ENCODE measurements around the gene VAPA.
"Not testable (repeated sequence)": the region's sequence is repeated elsewhere in the genome, so short reads cannot be mapped to it uniquely, and the experiment has no call there.

Gene VAPA

GRCh38 chr18:9887992-9888391 is 25.8 kb upstream of the VAPA start:
- FAIRE-seq: no peak

- no peak for FAIRE-seq
Measured at GRCh38 chr18:9890196-9890595, 23.6 kb upstream of the VAPA start.

- no peak for FAIRE-seq
Measured at GRCh38 chr18:9890957-9891356, 22.9 kb upstream of the VAPA start.

DNA sequence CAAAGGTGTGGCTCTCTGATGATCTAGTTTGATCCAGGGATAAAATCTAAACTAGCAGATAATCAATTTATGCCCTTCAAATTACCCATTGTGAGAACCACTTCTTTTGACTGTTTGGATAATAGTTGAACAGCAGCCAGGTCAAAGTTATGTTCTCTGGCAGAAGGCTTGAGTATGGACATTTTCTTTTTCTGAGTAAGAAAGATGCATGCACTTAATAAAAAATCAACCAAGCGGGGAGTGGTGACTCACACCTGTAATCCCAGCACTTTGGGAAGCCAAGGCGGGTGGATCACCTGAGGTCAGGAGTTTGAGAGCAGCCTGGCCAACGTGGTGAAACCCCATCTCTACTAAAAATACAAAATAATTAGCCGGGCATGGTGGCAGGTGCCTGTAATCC is 22.3 kb upstream of the VAPA start:
- FAIRE-seq: not testable (repeated sequence)

DNA sequence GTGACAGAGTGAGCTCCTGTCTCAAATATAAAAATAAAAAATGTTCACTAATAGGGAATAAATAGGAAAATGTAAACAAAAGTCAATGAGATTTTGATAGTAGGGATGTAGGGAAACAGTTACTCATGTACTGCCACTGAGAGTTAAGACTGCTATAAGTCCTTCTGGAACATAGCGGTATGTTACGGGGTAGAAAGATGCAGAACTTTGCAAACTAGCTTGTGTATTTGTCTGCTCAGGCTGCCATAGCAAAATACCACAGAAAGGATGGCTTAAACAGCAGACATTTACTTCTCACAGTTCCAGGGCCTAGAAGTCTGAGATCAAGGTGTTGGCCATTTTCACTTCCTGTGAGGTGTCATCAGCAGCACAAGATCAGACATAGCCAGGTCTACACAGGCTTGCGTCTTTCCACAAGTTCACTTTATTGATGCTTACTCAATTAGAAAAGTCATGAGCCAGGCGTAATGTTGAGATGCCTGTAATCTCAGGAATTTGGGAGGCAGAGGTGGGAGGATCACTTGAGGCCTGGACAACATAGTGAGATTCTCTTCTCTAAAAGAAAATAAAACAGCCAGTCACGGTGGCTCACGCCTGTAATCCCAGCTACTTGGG is 19.3 kb upstream of the VAPA start:
- no peak for FAIRE-seq

DNA sequence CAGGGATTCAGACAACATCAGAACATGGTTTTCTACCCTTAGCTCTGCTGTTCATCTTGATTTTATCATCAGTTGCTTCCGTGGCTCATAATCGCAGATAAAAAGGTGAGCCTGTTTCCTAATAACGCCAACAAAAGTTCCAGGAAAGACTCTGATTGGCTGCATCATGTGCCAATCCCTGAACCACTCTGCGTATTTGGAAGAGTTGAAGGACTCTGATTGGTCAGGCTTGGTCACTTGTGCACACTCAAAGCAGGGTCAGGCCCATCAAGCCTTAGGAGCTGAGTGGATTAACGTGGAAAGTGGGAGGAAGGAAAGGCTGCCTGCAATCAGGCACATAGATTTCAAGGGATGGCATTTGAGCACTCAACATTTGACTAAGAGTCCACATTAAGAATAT is 16.7 kb upstream of the VAPA start:
- FAIRE-seq: no peak

- FAIRE-seq: not testable (repeated sequence)
Measured at GRCh38 chr18:9897787-9898291, 16.0 kb upstream of the VAPA start.

GRCh38 chr18:9898792-9899549 is 14.8 kb upstream of the VAPA start:
- FAIRE-seq: no peak

DNA sequence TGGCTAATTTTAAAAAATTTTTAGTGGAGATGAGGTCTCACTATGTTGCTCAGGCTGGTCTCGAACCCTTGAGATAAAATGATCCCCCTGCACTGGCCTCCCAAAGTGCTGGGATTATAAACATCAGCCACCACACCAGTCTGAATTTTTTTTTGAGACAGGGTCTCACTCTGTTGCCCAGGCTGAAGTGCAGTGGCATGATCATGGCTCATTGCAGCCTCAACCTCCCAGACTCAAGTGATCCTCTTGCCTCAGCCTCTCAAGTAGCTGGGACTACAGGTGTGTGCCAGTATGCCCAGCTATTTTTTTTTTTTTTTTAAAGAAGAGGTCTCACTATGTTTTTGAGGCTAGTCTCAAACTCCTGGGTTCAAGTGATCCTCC is 14.3 kb upstream of the VAPA start:
- FAIRE-seq: not testable (repeated sequence)

DNA sequence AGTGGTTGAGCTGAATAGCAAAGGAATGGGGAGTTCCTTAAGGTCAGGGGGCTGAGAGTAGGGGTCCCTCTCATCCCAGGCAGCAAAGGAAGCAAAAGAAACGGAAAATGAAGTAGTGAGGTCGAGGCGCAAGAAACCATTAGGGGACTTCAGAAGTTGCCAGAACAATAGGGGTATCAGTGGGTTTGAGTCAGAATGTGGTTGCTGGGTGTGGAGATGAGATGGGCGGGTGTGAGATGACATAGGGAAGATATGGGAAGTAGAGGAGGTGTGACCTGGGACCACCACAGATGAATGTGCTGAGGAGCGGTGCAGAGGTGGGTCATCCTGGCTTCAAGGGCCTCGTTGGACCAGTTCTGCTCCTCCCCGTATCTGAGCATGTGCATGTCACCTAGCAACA is 13.1 kb upstream of the VAPA start:
- FAIRE-seq: no peak

GRCh38 chr18:9901377-9901776 is 12.4 kb upstream of the VAPA start:
- FAIRE-seq: no peak

GRCh38 chr18:9902264-9902663 is 11.6 kb upstream of the VAPA start:
- FAIRE-seq: not testable (repeated sequence)

GRCh38 chr18:9902832-9903231 is 11.0 kb upstream of the VAPA start:
- FAIRE-seq: no peak

DNA sequence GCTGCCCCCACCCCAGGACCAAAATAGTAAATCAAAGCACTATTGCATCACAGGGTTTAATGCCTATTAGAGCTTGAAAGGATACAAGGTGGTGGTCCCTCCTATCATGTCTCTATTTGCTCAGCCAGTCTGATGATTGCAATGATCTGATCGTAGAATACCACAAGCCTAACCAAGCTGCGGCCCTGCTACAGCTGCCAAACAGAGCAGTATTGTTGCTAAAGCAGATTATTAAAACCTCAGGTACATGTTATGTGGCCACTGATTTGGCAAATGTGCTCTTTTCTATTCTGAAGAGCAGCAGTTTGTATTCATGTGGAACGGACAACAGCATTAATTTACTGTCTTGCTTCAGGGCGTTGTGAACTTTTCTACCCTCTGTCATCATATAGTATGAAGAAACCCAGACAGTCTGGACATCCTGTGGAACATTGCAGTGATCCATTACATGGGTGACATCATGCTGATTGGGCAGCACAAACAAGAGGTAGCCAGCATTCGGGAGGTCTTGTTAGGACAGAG is 8.4 kb upstream of the VAPA start:
- no peak for FAIRE-seq

DNA sequence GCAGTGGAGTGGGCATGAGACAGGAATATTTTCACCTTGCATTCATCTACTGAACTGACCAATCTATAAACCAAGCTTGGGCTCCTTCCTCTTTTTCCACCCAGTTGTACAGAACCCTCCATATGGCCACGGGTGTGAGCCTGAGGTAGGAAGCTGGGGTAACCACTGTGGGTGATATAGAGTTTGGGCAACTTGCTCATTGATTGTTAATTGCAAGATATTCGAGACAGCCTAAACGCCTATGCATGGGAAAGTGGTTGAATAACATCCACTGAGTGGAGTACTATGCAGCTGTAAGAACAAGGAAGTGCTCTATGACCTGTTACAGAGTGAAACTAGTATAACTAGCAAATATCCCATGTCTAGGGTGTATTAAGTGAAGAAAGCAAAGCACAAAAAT is 7.3 kb upstream of the VAPA start:
- no peak for FAIRE-seq

GRCh38 chr18:9907867-9908266 is 5.9 kb upstream of the VAPA start:
- no peak for FAIRE-seq

GRCh38 chr18:9910071-9910470 is 3.7 kb upstream of the VAPA start:
- FAIRE-seq: no peak

GRCh38 chr18:9910661-9911060 is 3.2 kb upstream of the VAPA start:
- no peak for FAIRE-seq

- FAIRE-seq: no peak
Measured at GRCh38 chr18:9911226-9911625, 2.6 kb upstream of the VAPA start.

DNA sequence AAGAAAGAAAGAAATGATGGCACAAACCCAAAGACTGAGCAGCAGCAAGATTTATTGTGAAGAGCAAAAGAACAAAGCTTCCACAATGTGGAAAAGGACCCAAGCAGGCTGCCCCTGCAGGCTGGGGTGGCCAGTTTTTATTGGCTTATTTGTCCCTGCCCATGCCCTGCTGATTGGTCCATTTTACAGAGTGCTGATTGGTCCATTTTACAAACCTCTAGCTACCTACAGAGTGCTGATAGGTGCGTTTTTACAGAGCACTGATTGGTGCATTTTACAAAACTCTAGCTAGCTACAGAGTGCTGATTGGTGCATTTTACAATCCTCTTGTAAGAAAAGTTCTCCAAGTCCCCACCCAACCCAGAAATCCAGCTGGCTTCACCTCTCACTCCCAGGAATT is 1.5 kb upstream of the VAPA start:
- FAIRE-seq: not testable (repeated sequence)

GRCh38 chr18:9913151-9913525 is 678 bp upstream of the VAPA start:
- no peak for FAIRE-seq

- FAIRE-seq: no peak
Measured at GRCh38 chr18:9914334-9914583, 443 bp downstream of the VAPA start.

DNA sequence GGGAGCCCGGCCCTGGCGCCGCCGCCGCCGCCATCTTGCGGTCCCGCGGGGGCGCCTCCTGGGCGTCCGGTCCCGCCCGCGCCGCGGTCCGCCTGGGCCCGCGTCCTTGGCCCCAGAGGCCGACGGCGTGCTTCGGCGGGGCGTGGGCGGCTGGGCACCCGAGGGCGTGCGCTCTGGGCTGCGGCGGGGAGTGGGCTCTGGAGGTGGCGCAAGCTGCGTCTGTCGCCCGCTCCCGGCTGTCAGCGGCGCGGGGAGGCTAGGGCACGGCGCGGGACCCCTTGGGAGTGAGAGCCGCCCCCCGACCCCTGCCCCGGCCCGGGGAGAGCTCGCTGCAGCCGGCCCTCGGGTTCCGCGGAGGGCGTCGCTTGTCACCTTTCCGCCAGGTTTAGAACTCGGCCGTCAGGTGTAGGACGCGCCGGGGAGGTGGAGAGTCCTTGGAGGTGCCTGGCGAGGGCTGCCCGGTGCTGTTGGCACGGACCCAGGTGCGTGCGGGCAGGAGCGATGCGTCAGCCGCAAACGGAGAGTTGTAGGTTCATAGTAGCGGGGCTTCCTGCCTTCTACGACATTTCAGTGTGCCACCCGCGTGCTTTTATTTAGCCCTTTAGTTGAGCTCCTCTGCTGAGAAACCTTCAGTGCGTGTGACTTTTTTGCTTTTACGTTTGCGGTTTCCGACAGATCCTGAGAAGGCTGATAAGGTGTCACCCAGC is 921 bp downstream of the VAPA start:
- no peak for FAIRE-seq

Data from G401.6 (cell line).